Body of pancreas (tissue), 4 donors: Measurements from ENCODE around the gene BRAF.

Experiments
- POLR2A ChIP-seq, 3 donors: fragments of 450-650 bp; IDR thresholded peaks; one replicate each; pipeline ENCODE4 v1.6.1; 2016; ENCODE audit warnings: antibody characterized with exemption in 3 of 3, mild to moderate bottlenecking in 2 of 3
- TF ChIP-seq, protein P1 (sequence below), 7 experiments: fragments of 450-650 bp in 4 of 7; fragments of 200-600 bp in 3 of 7; sonication (generic) in 3 of 7; IDR thresholded peaks; one replicate each; pipeline ENCODE4 v1.5.1; 2016 to 2019; ENCODE audit warnings: antibody characterized with exemption in 7 of 7

DNA sequence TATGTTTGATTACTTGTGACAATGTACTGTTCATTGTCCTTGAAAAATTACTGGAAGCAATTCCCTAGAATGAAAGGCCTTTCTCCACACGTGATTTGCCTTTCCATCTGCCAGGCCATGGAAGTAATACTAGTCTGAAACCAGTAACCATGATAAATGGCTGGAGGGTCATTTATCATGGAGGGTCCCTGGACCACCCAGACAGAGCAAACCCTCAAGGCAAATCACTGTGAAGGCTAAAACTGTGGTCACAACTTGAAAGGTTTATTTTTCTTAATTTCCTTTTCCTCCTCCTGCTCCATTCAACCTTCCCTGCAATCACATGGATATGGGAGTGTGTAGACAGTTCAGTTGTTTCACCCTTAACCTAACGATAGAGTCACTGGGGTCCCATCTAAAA lies 16.4 kb downstream of the BRAF start:
- TF ChIP-seq, protein P1, sequence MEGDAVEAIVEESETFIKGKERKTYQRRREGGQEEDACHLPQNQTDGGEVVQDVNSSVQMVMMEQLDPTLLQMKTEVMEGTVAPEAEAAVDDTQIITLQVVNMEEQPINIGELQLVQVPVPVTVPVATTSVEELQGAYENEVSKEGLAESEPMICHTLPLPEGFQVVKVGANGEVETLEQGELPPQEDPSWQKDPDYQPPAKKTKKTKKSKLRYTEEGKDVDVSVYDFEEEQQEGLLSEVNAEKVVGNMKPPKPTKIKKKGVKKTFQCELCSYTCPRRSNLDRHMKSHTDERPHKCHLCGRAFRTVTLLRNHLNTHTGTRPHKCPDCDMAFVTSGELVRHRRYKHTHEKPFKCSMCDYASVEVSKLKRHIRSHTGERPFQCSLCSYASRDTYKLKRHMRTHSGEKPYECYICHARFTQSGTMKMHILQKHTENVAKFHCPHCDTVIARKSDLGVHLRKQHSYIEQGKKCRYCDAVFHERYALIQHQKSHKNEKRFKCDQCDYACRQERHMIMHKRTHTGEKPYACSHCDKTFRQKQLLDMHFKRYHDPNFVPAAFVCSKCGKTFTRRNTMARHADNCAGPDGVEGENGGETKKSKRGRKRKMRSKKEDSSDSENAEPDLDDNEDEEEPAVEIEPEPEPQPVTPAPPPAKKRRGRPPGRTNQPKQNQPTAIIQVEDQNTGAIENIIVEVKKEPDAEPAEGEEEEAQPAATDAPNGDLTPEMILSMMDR (IDR thresholded peaks at IDR 0.05) = no peak
- no peak for TF ChIP-seq POLR2A (IDR thresholded peaks at IDR 0.05)
